Measurements from ENCODE around the gene ERCC6.

DNA sequence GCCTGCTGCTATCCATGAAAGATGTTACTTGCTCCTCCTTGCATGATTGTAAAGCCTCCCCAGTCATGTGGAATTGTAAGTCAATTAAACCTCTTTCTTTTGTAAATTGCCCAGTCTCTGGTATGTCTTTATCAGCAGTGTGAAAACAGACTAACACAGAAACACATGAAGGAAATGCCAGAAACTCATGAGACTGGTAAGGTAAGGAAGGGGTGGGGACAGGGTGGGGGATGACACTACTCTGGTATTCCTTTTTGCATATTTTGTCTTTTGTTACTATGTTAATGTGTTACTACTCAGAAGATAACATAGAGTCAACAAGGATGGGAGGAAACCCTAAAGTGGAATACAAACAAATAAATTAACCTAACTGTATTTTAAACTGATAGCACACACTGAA, 73.2 kb downstream of the ERCC6 start:
- TF ChIP-seq, protein P1, sequence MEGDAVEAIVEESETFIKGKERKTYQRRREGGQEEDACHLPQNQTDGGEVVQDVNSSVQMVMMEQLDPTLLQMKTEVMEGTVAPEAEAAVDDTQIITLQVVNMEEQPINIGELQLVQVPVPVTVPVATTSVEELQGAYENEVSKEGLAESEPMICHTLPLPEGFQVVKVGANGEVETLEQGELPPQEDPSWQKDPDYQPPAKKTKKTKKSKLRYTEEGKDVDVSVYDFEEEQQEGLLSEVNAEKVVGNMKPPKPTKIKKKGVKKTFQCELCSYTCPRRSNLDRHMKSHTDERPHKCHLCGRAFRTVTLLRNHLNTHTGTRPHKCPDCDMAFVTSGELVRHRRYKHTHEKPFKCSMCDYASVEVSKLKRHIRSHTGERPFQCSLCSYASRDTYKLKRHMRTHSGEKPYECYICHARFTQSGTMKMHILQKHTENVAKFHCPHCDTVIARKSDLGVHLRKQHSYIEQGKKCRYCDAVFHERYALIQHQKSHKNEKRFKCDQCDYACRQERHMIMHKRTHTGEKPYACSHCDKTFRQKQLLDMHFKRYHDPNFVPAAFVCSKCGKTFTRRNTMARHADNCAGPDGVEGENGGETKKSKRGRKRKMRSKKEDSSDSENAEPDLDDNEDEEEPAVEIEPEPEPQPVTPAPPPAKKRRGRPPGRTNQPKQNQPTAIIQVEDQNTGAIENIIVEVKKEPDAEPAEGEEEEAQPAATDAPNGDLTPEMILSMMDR (IDR thresholded peaks at IDR 0.05; ENCODE audit: insufficient read depth, low read length, poor library complexity, severe bottlenecking): no peak
- no peak for TF ChIP-seq EZH2phosphoT487 (conservative IDR thresholded peaks at IDR 0.05; ENCODE audit: low read length)
